PC-9 (cell line): ENCODE data around the gene TUBB8B.
"Not testable (repeated sequence)": the region's sequence is repeated elsewhere in the genome, so short reads cannot be mapped to it uniquely, and the experiment has no call there.

Source experiments
- EZH2 ChIP-seq: fragments of 200-600 bp; sonication (generic); IDR thresholded peaks from 2 replicates; pipeline ENCODE4 v1.8.0; 2017; ENCODE audit warnings: antibody characterized with exemption, low read depth
- TF ChIP-seq, protein P1 (sequence below): fragments of 200-600 bp; sonication (generic); conservative IDR thresholded peaks from 2 replicates; pipeline ENCODE4 v1.6.1; 2017; ENCODE audit warnings: mixed run types, antibody characterized with exemption, mild to moderate bottlenecking, moderate library complexity

DNA sequence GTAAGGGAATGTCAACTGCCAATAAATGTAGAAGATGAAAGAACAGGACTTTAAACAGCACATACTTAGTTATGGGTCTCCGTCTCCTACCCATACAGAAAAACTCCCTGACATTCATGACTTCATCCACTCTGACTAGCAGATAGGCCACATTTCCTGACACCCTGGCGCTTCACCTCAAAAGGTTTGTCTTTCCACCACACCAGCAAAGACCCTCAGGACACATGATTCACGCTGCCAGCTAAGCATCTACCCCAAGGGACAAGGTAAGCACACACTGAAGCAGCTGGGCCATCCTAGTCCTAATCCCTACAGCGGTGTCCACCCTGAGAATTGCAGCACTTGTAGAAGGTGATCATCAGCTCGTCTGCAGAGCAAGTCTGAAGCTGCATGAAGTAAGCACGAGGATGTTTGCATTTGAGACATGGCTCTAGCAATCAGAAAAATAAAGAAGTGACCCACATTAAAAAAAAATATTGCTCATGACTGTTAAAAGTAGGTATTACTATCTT lies 44.5 kb upstream of the TUBB8B start:
- TF ChIP-seq, protein P1, sequence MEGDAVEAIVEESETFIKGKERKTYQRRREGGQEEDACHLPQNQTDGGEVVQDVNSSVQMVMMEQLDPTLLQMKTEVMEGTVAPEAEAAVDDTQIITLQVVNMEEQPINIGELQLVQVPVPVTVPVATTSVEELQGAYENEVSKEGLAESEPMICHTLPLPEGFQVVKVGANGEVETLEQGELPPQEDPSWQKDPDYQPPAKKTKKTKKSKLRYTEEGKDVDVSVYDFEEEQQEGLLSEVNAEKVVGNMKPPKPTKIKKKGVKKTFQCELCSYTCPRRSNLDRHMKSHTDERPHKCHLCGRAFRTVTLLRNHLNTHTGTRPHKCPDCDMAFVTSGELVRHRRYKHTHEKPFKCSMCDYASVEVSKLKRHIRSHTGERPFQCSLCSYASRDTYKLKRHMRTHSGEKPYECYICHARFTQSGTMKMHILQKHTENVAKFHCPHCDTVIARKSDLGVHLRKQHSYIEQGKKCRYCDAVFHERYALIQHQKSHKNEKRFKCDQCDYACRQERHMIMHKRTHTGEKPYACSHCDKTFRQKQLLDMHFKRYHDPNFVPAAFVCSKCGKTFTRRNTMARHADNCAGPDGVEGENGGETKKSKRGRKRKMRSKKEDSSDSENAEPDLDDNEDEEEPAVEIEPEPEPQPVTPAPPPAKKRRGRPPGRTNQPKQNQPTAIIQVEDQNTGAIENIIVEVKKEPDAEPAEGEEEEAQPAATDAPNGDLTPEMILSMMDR: not testable (repeated sequence)
- not testable (repeated sequence) for TF ChIP-seq EZH2
